Pericardium fibroblast (primary cell): ENCODE measurements around the gene TEX19. TPM values are rescaled to one million over a fixed set of nuclear protein-coding genes. Genes with fewer than 3 reads are reported as not detected.

Source experiments
- total RNA-seq: library from RNA; depleted of rRNA; stranded (reverse); fragments of >200 nt; gene quantifications from 2 replicates; pipeline ENCODE4 v1.2.3, GENCODE V29; 2015

The TEX19 gene, protein sequence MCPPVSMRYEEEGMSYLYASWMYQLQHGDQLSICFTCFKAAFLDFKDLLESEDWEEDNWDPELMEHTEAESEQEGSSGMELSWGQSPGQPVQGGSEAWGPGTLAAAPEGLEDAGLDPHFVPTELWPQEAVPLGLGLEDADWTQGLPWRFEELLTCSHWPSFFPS
- total RNA-seq: not detected in 2 replicates

DNA sequence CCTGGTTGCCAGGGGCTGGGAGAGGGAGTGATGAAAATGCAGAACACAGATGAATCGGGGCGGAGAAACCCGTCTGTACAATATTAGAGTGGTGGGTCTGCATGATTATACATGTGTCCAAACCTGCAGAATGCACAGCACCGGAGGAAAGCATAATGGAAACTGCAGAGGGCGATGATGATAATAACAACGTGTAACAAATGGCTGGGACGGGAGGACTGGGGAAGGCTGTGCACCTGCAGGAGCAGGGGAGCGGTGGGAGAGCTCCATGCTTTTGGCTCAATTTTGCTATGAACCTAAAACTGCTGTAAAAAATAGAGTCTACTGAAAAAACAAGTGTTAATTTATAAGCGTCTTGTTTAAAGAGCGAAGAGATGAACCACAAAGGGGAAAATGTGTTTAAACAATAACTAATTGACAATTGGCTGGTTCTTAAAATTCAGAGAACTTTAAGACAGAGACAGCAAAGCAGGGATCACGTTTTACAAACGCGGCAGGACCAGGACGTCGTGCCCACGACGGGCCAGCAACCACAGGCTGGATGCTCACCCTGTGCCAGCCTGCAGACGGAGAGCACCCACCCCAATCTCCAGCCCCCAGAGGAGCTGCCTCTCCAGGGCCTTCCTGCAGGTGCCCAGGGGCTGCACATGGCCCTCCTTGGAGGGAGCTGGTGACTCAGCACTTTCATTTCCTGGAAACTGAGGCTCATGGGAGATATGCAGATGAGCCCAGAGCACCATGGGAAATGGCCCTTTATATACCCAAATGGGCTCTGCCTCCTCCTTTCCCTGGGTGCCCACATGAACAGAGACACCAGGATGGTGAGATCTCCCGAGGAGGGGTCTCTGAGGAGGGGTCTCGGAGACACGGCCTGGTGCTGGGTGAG, at the start of gene TEX19:
TEX19 (plus strand) TSS at position 783 of the 886 bp plus-strand sequence. CDS start 2,904 bp downstream, outside the sequence.

DNA sequence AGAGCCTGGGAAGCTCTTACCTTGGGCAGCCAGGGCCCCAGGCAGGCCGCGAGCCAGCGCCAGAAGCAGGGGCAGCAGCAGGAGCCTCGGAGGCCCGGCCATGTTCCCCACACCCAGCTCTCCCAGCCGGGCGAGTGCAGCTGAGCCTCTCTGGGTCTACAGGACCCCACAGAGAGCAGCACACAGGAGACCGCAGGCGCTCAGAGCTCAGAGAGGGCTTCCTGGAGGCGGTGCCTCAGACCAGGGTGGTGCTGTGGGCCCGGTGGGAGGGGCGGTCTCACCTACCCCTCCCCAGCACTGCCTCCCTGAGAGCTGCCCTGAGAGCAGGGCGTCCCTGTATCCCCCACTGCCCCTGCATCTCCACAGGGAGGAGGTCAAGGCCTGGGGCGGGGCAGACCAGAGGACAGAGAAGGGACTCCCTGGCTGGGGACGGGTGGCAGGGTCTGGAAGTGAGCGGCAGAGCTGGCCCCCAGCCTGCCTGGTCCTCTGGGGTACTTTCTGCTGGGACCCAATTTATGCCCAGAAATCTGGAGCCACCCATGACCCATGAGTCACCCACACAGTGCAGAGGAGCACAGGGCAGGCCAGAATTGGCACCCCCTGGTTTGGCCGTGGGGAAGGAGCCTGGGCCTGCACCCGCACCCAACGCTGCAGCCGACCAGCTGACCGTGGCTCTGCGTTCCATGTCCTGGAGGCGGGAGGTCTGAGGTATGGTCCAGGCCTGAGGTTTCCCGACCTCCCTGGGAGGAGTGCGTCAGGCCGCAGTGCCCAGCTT, 41.5 kb upstream of the TEX19 start, which contains the start of gene CD7:
CD7 (minus strand) TSS at position 215 of the 775 bp plus-strand sequence; CDS start at position 102, 113 bp downstream.

DNA sequence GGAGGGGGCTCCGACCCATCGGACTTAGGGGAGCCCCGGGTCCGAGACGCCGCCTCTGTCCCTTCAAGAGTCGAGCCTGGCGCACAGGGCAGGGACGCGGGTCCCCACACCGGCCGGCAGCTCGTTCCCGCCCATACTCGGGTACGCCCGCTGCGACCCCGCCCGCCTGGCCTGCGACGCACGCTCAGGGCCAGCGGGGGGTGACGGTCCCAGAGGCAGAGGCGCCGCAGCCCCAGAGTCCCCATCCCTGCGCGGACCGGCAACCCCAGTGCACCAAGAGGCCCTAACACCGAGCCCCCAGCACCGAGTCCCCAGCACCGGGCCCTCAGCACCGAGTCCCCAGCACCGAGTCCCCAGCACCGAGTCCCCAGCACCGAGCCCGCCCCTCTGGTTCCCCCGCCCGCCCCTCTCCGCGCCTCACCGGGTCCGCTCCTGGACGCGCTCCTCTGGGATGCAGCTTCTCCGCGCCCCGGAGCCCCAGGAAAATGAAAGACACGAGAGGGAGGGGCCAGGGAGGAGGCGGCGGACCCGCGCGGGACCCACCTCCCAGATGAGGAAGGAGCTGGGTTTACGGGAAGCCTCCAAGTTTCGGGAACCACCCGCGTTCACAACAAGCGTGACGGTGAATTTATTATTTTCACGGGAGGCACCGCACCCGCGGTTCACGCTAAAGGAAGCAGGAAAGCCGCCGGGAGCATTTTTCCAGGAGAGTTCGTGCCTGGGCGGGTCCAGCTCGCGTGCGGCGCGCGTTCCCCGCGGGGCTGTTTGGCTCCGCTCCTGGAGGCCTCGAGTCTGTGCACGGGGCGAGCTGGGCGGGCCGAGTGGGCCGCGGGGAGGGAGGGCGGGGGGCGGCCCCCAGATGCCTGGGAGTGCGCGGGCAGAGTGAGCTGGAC, 25.5 kb upstream of the TEX19 start, which contains the start of gene SECTM1:
SECTM1 (minus strand) TSS at position 488 of the 893 bp plus-strand sequence. CDS start 6,526 bp downstream, outside the sequence.

DNA sequence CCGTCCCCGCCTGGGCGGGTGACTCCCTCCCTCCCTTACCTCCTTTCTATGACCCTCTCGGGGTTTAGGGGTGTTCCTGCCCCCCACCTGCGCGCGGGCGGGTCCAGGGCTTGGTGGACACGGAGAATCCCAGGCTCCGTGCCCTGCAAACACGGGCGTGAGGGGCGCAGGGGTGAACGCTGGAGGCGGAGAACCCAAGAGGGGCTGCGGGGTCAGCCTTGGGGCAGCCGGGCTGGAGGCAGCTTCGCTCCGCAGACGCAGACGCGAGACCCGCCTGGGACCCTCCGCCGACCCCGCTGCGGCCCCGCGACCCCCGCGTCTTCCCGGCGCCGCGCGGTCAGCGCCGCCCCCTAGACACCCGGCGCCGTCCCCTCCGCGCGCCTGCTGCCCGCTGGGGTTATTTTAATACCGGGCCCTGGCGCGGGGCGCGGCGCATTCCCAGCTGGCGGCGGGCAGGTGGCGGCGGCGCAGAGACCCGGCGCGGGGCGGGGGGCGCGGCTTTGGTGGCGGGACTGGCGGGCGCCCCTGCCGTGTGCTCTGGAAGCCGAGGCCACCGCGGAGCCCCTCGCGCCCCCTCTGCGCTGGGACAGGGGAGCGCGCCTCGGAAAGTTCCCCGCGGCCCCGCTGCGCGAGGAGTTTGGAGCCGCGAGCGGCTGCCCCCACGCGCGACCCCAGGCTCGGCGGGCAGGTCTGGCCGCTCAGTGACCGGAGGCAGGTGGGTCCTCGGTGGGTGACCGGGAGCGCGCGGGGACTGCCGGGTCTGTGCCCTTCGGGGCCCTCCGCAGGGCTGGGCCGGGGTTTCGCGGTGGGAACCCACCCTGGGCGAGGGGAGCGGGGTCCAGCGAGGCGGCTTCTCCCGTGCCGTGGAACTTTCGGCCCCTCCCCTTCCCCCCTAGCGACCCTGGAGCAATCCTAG, 12.5 kb downstream of the TEX19 start, which contains the start of gene UTS2R:
UTS2R (plus strand) TSS at position 433 of the 916 bp plus-strand sequence. CDS start 2,560 bp downstream, outside the sequence.

Other genes with a start within 250 kb of the TEX19 start
- gene CCDC57, start 146.4 kb upstream of the TEX19 start, total RNA-seq: 7.6 and 9.7 TPM in 2 replicates
- gene SLC16A3, start 130.2 kb upstream of the TEX19 start, total RNA-seq: 107 and 296 TPM in 2 replicates
- 31.6 and 37.3 TPM in 2 replicates for gene CSNK1D, start 85.5 kb upstream of the TEX19 start, total RNA-seq
- 0.26 and 4.0 TPM in 2 replicates for gene CD7, start 41.6 kb upstream of the TEX19 start, total RNA-seq
- gene SECTM1, start 25.5 kb upstream of the TEX19 start, total RNA-seq: 27.1 and 45.0 TPM in 2 replicates
- 0.26 TPM in 1 of 2 replicates, not detected in the other for gene UTS2R, start 12.5 kb downstream of the TEX19 start, total RNA-seq
- 25.6 and 45.3 TPM in 2 replicates for gene HEXD, start 59.1 kb downstream of the TEX19 start, total RNA-seq
- 24.5 and 32.1 TPM in 2 replicates for gene OGFOD3, start 59.3 kb downstream of the TEX19 start, total RNA-seq
- 74.3 and 75.9 TPM in 2 replicates for gene CYBC1, start 91.5 kb downstream of the TEX19 start, total RNA-seq
- gene NARF, start 99.5 kb downstream of the TEX19 start, total RNA-seq: 23.2 and 37.5 TPM in 2 replicates
- gene FOXK2, start 160.5 kb downstream of the TEX19 start, total RNA-seq: 30.1 and 35.6 TPM in 2 replicates